Astrocyte of the hippocampus (primary cell): Measurements from ENCODE around the gene GREB1L.

Experiments
- DNase-seq: peaks from one replicate; pipeline ENCODE4 v3.0.0; 2011; ENCODE audit warnings: low read depth, low spot score

Gene GREB1L

DNA sequence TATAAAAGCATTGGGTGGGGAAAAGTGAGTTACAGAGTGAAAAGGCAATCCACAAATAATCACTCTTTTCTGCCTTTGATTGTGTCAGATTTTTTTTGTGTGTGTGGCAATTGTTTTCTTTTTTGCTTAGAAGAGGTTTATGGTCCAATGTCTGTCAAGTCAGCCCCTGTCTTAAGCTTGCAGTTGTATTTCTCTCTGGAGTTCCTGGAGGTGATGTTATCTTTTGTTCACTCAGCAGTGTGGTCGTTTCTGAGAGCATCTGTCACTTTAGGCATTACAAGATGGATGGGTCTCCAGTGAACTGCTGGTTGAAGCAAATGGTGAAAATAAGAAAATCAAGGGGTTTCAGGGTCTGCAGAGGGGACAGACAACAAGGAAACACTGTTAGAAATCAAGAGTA is 121.3 kb downstream of the GREB1L start:
- DNase-seq = no peak

DNA sequence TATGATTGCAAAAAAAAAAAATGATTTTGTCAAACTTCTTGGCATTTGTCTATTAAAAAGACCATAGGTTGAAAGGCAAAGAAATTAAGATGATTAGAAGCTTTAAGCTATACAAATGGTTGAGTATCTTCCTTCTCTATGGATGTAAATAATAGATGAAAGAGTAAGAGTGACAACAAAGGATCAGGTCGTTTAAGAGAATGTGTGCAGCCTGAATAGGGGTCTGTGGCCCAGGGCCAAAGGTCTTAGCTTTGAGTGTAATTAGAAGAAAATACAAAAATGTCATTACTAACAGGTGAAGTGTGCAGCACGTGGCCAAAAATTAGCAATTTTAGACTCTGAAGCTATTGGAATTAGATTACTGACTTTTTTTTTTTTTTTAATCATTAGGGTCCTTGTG is 122.4 kb downstream of the GREB1L start:
- no peak for DNase-seq

DNA sequence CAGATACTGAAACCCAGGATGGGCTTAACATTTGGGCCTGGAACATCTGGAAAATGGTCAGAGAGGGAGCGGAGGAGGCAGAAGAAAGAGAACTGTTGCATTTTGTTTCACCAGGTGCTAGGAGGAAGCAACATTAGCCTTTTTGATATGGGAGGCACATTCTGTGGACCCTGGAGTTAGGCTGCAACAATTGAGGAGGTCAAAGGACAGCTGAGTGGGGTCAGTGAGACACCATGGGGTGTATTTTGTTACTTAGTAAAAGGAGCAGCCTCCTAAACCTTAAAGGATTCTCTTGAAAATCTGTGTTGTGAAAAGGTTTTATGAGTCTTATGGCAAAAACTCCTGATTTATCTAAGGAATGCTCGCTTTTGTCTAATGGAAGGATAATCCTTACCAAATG is 124.9 kb downstream of the GREB1L start:
- no peak for DNase-seq

GRCh38 chr18:21369146-21369545 is 127.1 kb downstream of the GREB1L start:
- DNase-seq = peak; percentile 77

DNA sequence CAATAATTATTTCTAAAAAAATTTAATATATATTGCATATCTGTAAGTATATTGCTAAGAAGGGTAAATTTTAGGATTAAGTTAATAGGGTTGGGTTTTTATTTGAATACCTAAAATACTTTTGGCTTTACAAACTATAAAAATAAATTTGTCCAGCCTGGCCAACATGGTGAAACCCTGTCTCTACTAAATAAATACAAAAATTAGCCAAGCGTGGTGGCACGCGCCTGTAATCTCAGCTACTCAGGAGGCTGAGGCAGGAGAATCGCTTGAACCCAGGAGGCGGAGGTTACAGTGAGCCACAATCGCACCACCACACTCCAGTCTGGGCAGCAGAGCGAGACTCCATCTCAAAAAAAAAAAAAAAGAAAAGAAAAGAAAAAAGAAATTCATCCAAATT is 127.6 kb downstream of the GREB1L start:
- DNase-seq = peak; percentile 26

GRCh38 chr18:21383031-21383430 is 141.0 kb downstream of the GREB1L start:
- DNase-seq = no peak

- no peak for DNase-seq
These were observed 144.7 kb downstream of the GREB1L start for GRCh38 chr18:21386523-21387240.

GRCh38 chr18:21387886-21388285 is 145.9 kb downstream of the GREB1L start:
- no peak for DNase-seq

DNA sequence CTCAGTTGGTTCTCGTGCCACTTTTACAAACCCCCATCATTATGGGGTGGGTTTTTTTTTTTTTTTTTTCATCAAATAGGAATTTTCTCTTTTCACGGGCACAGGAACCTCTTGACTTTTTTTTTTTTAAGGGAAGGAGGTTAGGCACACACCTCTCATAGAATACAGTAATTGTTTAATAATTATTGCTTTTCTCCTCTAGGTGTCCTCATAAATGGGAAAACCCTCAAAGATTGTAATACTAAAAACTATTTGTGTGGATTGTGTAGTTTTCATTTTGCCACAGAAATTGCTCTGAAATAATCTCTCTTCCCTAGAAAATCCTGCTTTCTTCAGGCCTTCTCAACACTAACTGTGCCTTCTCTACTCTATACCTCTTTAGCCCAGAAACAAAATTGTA is 147.3 kb downstream of the GREB1L start:
- no peak for DNase-seq

GRCh38 chr18:21389903-21390302 is 147.9 kb downstream of the GREB1L start:
- no peak for DNase-seq

DNA sequence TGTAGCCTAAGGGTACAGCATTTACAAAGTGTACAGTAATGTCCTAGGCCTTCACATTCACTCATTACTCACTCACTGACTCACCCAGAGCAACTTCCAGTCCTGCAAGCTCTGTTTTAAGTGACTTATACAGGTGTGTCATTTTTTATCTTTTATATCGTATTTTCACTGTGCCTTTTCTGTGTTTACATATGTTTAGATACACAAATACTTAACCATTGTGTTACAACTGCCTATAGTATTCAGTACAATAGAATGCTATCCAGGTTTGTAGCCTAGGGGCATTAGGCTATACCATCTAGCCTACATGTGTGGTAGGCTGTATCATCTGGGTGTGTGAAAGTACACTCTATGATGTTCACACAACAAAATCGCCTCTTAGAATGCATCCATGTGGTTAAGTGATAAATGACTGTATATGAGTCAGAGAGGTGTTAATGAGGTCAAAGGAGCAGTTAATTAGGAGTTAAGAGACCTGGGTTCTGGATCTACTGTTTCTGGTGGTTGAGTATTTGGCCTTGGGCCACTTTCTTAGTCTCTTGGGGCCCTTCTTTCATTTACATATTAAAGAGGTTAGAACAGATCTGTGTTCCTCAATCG is 149.1 kb downstream of the GREB1L start:
- DNase-seq = peak; percentile 74

DNA sequence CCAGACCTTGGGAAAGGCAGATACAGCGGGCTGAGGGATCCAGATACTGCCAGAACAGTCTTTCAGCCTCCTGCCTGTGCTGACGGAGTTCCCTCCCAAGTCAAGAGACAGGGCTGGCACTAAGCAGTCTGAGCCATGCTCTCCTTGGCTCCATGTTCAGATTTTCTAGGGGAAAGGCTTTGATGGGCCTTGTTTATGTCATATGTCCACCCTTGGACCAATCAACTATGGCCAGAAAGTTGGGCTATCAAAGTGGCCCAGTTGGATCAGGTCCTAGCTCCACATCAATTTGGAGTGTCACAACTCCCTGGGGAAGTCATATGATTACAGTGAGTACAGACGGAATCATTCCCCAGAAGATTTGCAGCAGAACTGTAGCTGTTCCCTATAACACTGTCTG is 152.0 kb downstream of the GREB1L start:
- no peak for DNase-seq

GRCh38 chr18:21398121-21398520 is 156.1 kb downstream of the GREB1L start:
- DNase-seq = no peak

- DNase-seq = no peak
These were observed 160.2 kb downstream of the GREB1L start for GRCh38 chr18:21402272-21402671.

- no peak for DNase-seq
These were observed 162.4 kb downstream of the GREB1L start for GRCh38 chr18:21404426-21404825.

- DNase-seq = peak; percentile 42
These were observed 164.1 kb downstream of the GREB1L start for GRCh38 chr18:21406116-21406515.

- DNase-seq = no peak
These were observed 166.6 kb downstream of the GREB1L start for GRCh38 chr18:21408681-21409080.

DNA sequence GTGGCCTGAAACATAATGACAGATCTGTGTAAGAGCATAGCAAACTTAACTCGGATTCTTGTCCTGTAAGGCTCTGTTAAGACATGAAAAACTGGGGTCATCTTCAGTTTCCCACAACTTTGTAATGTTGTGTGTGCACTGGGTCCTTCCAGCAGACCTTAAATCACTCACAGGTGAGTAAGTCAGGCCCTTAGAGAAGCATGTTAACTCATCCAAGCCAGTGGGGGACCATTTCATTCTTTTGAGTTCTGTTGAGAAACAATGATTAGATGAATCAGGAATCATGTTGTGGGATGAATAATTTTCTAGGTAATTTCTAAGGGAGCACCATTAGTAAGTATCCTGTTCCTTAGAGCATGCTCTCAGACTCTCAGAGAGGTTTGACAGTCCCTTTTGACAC is 191.4 kb downstream of the GREB1L start:
- DNase-seq = peak; percentile 11

- peak; percentile 81 for DNase-seq
These were observed 197.4 kb downstream of the GREB1L start for GRCh38 chr18:21439431-21439846.

GRCh38 chr18:21441670-21442069 is 199.6 kb downstream of the GREB1L start:
- DNase-seq = no peak

- peak; percentile 47 for DNase-seq
These were observed 201.9 kb downstream of the GREB1L start for GRCh38 chr18:21443776-21444464.

DNA sequence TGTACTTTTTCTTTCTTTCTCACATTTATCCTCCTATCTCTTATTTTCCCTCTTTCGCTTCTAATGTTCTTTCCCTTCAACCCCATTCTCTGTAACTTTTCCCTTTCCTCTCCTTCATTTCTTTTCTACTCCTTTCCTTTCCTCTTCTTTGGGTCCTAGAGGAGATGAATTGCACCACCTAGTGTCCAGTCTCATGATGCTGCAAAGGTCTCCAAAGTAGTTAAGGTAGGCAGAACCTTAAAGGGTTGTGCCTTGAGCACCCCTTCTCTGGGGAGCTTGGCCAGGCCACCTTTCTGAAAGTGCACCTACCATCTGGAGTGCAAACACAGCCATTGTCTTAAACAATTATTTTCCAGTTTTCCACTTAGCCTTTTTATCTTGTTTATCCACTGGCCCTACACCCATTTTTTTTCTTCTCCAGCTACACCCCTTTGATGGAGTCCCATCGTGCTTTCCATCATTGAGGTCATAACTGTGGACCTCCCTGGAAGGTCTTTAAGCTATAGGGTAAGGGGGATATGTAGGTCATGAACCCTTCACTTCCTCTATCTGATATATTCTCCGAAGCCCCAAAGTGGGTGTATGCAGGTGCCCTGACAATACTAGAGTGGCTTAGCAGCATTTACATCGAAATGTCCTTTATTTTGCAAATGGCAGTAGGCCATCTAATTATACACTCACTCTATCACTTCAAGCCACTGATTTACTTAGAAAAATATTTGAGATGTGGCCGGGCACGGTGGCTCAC is 202.6 kb downstream of the GREB1L start:
- peak; percentile 77 for DNase-seq
